ENCODE results near the gene TBCD. TPM values are rescaled to one million over a fixed set of nuclear protein-coding genes. Genes with fewer than 3 reads are reported as not detected.

Gene TBCD
- total and polyA plus RNA-seq, 4 donors: 56.3 to 140 (median 92.8) TPM

DNA sequence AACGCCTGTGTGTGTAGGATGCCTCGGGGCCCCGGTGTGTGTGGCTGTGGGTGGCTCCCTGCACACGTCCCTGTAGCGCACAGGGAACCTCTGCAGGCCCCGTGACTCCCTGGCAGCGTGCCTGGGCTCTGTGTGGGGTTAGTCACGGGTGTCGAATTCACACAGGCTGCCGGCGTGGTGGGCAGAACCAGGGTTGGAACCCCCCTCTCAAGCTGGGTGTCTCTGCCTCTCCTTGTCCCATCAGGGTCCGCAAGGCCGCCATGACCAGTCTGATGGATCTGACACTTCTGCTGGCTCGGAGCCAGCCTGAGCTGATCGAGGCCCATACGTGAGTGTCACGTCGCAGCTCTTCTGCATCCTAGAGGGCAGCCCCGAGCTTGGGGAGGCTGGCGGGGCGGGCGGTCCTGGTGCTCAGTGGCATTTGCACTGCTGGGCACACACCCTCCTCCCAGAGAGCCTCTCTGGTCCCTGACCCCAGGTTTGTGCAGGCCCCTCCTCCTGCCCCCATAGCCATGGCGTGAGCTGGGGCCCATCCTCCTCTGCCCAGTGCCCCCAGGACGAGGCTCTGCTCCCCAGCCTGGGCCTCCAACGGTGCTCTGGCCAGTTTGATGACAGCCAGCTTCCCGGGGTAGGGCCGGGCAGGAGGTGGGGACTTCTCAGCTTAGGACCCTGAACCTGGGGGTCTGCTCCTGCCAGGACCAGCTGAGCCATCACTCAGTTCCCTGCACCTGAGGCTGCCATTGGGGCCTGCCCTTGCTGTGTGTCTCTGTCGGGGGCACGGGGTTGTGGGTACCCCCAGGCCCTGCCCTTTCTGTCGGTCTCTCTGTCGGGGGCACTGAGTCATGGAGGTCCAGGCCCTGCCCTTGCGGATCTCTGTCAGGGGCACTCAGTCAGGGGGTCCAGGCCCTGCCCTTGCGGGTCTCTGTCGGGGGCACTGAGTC is 176.1 kb downstream of the TBCD start:
- H3K9me3 ChIP-seq (ENCODE audit: control insufficient read depth, insufficient read depth, low read length): no peaks in the 10 kb centered on the region
- DNase-seq (ENCODE audit: low read depth in 4 of 6, low spot score in 6 of 6): no peak
- H3K4me3 ChIP-seq (ENCODE audit: low read depth, low read length): no peak overlapping the region
- peaks cover 91% of the 10 kb centered on the region for H3K36me3 ChIP-seq (ENCODE audit: control insufficient read depth, insufficient read depth, low read length)
- 81% methylated on average over 34 of the region's 34 CpGs for WGBS (ENCODE audit: insufficient coverage)
- H3K27ac ChIP-seq (ENCODE audit: low read depth, low read length): no peak overlapping the region
- H3K27me3 ChIP-seq (ENCODE audit: control insufficient read depth, insufficient read depth, low read length): no peaks in the 10 kb centered on the region
- H3K4me1 ChIP-seq (ENCODE audit: control insufficient read depth, insufficient read depth, low read length): peaks cover 10% of the 10 kb centered on the region

DNA sequence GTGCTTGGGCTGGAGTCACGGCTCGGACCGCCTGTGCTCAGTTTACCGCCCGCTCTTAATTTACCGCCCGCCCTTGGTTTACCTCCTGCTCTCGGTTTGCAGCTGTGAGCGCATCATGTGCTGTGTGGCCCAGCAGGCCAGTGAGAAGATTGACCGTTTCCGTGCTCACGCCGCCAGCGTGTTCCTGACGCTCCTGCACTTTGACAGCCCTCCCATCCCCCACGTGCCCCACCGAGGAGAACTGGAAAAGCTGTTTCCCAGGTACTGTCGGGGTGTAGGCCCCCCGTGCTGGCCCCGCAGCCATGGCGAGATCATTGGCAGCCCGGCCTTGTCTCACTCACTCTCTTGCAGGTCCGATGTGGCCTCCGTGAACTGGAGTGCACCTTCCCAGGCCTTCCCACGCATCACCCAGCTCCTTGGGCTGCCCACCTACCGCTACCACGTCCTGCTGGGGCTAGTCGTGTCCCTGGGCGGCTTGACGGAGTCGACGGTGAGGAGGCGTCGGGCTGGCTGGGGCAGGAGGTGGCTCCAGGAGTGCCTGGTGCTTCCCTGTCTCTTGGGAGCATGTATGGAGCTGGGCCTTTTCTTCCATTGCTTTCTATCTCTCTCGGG is 177.3 kb downstream of the TBCD start:
- Histone ChIP-seq H3K27ac (ENCODE audit: low read depth, low read length) (no peak overlapping the region), H3K9me3 (ENCODE audit: control insufficient read depth, insufficient read depth, low read length) (no peaks in the 10 kb centered on the region), H3K27me3 (ENCODE audit: control insufficient read depth, insufficient read depth, low read length) (no peaks in the 10 kb centered on the region), H3K36me3 (ENCODE audit: control insufficient read depth, insufficient read depth, low read length) (peaks cover 92% of the 10 kb centered on the region), H3K4me1 (ENCODE audit: control insufficient read depth, insufficient read depth, low read length) (peaks cover 10% of the 10 kb centered on the region), H3K4me3 (ENCODE audit: low read depth, low read length) (no peak overlapping the region)
- 95% methylated on average over 34 of the region's 35 CpGs for WGBS (ENCODE audit: insufficient coverage)
- no peak for DNase-seq (ENCODE audit: low read depth in 4 of 6, low spot score in 6 of 6)

DNA sequence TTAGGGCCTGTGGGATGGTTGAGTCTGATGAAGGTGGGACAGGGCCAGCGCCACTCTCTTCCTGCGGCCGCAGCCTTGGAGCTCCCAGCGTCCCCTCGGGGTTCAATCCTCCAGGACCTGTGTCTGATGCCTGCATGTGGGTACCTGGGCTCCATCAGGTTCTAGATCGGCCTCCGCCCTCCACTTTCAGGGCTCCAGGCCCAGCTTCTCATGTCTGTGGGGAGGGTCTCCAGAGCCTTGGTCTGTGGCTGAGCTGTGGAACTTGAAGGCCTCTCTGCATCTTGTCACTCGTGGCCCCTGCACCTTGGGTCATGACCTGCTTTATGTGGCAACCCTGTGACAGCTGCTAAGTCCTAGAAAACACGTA is 177.8 kb downstream of the TBCD start:
- DNase-seq (ENCODE audit: low read depth in 4 of 6, low spot score in 6 of 6): no peak
- H3K9me3 ChIP-seq (ENCODE audit: control insufficient read depth, insufficient read depth, low read length): no peaks in the 10 kb centered on the region
- H3K4me3 ChIP-seq (ENCODE audit: low read depth, low read length): no peak overlapping the region
- H3K27ac ChIP-seq (ENCODE audit: low read depth, low read length): no peak overlapping the region
- H3K27me3 ChIP-seq (ENCODE audit: control insufficient read depth, insufficient read depth, low read length): no peaks in the 10 kb centered on the region
- peaks cover 10% of the 10 kb centered on the region for H3K4me1 ChIP-seq (ENCODE audit: control insufficient read depth, insufficient read depth, low read length)
- H3K36me3 ChIP-seq (ENCODE audit: control insufficient read depth, insufficient read depth, low read length): peaks cover 94% of the 10 kb centered on the region
- 98% methylated on average over 9 of the region's 9 CpGs for WGBS (ENCODE audit: insufficient coverage)

DNA sequence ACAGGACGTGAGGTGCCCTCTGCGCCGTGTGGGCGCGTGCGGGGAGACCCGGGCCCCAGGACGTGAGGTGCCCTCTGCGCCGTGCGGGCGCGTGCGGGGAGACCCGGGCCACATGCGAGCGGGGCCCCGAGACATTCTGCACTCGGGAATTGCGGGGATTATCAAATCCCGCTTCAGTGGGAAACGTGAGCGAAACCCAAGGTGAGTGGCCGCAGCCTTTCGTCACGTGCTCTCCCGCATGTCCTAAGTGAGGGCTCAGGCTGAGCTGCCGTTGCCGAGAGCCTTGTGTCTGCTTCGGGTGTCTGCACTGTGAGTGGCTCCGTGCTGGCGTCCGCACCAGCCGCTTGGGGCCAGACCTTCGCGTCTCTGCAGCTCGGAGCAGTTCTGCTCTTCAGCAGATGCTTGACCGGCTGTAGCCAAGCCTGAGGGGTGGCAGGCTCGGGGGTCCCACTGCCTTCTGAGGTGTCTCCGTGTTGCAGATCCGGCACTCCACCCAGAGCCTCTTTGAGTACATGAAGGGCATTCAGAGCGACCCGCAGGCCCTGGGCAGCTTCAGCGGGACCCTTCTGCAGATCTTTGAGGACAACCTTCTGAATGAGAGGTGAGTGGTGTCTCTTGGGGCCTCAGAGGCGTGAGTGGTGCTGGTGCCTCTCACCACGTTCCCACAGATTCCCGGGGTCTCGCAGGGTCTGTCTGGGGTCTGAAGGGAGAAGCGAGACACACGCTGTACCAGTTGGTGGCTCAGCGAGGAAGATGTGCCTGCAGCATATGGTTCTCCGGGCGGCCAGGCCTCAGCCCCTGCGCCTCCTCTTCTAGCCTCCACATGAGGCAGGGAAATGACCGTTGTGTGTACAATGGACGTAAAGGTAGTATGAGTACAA is 178.4 kb downstream of the TBCD start:
- 96% methylated on average over 56 of the region's 56 CpGs for WGBS (ENCODE audit: insufficient coverage)
- DNase-seq (ENCODE audit: low read depth in 4 of 6, low spot score in 6 of 6): no peak
- H3K9me3 ChIP-seq (ENCODE audit: control insufficient read depth, insufficient read depth, low read length): no peaks in the 10 kb centered on the region
- peaks cover 93% of the 10 kb centered on the region for H3K36me3 ChIP-seq (ENCODE audit: control insufficient read depth, insufficient read depth, low read length)
- H3K4me3 ChIP-seq (ENCODE audit: low read depth, low read length): no peak overlapping the region
- H3K27me3 ChIP-seq (ENCODE audit: control insufficient read depth, insufficient read depth, low read length): no peaks in the 10 kb centered on the region
- peaks cover 10% of the 10 kb centered on the region for H3K4me1 ChIP-seq (ENCODE audit: control insufficient read depth, insufficient read depth, low read length)
- no peak overlapping the region for H3K27ac ChIP-seq (ENCODE audit: low read depth, low read length)

DNA sequence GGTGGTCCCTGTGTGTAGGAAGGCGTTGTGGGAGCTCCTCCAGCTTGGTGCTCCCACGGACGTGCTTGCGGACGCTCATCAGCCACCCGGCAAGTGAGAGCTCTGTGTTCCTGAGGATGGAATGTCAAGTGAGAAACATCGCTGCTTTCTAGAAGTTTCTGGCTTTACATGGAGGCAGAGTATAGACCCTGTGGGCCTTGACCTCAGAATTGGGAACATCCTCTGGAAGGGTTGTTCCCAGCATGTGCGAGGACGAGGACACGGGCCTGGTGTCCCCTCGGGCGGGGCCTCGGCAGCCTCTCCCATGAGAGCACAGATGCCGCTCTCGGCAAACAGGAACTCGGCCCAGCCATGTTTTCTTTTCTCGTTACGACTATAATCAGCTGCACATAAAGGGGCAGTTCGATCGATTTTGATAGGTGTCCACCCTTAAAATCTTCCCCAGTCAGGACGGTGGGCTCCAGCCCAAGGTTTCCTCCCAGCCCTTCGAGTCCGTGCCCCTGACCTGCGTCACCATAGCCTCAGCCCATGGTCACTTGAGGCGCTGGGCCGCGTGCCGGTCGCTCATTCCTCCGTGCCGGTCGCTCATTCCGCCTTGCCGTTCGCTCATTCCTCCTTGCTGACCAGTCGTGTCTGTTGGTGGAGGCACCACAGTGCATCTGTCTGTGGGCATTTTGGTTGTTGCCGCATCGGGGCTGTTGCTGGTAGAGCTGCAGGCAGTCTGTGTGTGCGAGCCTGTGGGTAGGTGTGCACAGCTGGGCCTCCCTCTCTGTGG is 179.2 kb downstream of the TBCD start:
- H3K36me3 ChIP-seq (ENCODE audit: control insufficient read depth, insufficient read depth, low read length): peaks cover 92% of the 10 kb centered on the region

DNA sequence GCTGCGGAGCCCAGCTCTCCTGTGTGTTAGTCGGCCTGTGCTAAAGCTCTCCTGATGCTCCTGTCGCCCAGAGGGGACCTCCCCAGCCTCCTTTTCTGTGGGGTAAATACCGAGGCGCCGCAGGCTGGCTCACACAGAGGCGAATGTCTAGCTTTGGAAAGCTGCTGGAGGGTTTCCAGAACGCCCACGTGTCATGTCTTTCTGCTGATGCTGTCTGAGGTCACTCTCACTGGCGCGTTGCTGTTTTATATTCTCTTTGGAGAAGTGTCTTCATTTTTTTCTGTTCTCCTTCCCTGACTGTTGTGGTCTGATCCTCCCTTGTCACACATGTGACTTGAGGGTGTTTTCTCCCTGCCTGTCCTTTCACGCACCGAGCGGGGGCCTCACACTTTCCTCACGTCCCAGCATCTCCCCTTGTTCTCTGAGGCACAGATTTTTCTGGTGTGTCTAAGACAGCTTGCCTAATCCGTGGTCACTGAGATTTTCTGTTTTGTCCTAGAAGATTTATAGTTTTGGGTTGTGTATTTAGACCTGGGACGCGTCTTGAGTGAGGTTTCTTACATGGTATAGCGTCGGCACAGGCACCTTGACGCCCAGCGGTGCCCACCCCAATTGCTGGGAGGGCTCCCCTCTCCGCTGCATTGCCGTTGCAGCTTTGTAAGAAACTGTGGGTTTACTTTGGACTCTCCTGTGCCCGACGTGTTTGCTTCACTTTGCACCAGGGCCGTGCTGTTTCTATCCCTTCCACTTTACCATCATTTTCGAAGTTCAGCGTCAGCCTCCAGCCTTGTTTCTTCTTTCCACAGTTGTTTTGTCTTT is 180.0 kb downstream of the TBCD start:
- no peaks in the 10 kb centered on the region for H3K27me3 ChIP-seq (ENCODE audit: control insufficient read depth, insufficient read depth, low read length)
- H3K4me1 ChIP-seq (ENCODE audit: control insufficient read depth, insufficient read depth, low read length): peaks cover 18% of the 10 kb centered on the region
- H3K27ac ChIP-seq (ENCODE audit: low read depth, low read length): no peak overlapping the region
- peaks cover 92% of the 10 kb centered on the region for H3K36me3 ChIP-seq (ENCODE audit: control insufficient read depth, insufficient read depth, low read length)
- WGBS (ENCODE audit: insufficient coverage): 85% methylated on average over 22 of the region's 29 CpGs
- no peaks in the 10 kb centered on the region for H3K9me3 ChIP-seq (ENCODE audit: control insufficient read depth, insufficient read depth, low read length)
- H3K4me3 ChIP-seq (ENCODE audit: low read depth, low read length): no peak overlapping the region
- DNase-seq (ENCODE audit: low read depth in 4 of 6, low spot score in 6 of 6): peak in 2 of 6 donors; percentile 30 to 72

More for the DNA sequence above, 179.2 kb downstream of the TBCD start:
- Histone ChIP-seq H3K27ac (ENCODE audit: low read depth, low read length) (no peak overlapping the region), H3K4me1 (ENCODE audit: control insufficient read depth, insufficient read depth, low read length) (peaks cover 10% of the 10 kb centered on the region), H3K27me3 (ENCODE audit: control insufficient read depth, insufficient read depth, low read length) (no peaks in the 10 kb centered on the region), H3K4me3 (ENCODE audit: low read depth, low read length) (no peak overlapping the region), H3K9me3 (ENCODE audit: control insufficient read depth, insufficient read depth, low read length) (no peaks in the 10 kb centered on the region)
- WGBS (ENCODE audit: insufficient coverage): 96% methylated on average over 39 of the region's 39 CpGs
- no peak for DNase-seq (ENCODE audit: low read depth in 4 of 6, low spot score in 6 of 6)

DNA sequence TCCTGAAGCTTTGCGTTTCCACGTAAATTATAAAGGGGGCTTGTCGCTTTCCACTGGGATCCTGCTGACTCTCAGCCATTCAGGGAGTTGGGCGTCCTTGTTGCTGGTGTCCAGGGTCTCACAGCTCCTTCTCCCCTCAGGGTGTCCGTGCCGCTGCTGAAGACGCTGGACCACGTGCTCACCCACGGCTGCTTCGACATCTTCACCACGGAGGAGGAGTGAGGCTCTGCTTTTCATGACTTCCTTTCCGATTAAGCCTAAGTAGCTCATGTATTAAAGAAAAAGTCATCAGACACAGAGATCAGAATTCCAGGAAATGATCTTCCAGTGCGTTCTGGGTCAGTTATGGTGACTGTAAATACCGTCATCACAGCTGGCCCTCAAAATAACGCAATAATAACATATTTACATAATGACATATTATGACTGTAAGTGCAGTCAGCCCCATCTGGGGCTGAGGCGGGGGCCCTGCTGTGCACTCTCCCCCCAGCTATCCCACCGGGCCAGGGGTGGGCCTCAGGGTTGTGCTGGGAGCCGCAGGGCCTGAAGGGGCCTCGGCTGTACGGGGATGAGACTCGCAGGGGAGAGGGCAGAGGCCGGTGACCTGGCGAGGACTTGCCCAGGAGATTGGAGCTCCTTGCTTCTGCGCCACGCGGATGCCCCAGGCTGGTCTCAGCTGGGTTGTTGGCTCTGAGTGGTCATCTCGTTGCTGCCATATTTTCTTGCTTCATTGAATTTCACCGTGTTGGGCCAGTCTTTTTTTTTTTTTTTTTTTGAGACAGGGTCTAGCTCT is 180.8 kb downstream of the TBCD start:
- 87% methylated on average over 21 of the region's 28 CpGs for WGBS (ENCODE audit: insufficient coverage)
- peaks cover 24% of the 10 kb centered on the region for H3K4me1 ChIP-seq (ENCODE audit: control insufficient read depth, insufficient read depth, low read length)
- H3K9me3 ChIP-seq (ENCODE audit: control insufficient read depth, insufficient read depth, low read length): no peaks in the 10 kb centered on the region
- no peak overlapping the region for H3K27ac ChIP-seq (ENCODE audit: low read depth, low read length)
- peaks cover 92% of the 10 kb centered on the region for H3K36me3 ChIP-seq (ENCODE audit: control insufficient read depth, insufficient read depth, low read length)
- H3K4me3 ChIP-seq (ENCODE audit: low read depth, low read length): no peak overlapping the region
- DNase-seq (ENCODE audit: low read depth in 4 of 6, low spot score in 6 of 6): no peak
- H3K27me3 ChIP-seq (ENCODE audit: control insufficient read depth, insufficient read depth, low read length): no peaks in the 10 kb centered on the region

DNA sequence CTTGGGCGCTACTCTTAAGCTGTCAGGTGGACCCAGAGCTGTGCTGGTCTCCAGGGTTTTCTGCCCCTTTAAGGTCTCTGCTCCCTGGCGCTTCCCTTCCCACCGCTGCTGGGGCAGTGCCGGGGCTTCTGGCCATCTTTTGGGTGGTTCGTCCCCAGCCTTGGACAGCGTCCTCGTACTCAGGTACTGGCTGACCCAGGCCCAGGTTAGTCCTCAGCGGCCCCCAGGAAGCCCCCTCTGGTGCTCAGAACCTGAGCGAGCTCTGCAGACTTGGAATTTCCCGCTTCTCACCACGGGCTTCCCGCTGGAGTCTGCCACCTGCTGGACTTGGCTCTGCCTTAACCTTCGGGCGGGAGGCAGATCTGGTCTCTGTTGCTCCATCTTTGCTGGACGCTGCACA is 182.0 kb downstream of the TBCD start:
- WGBS (ENCODE audit: insufficient coverage): 86% methylated on average over 15 of the region's 15 CpGs
- H3K4me1 ChIP-seq (ENCODE audit: control insufficient read depth, insufficient read depth, low read length): peaks cover 34% of the 10 kb centered on the region
- no peaks in the 10 kb centered on the region for H3K9me3 ChIP-seq (ENCODE audit: control insufficient read depth, insufficient read depth, low read length)
- no peak overlapping the region for H3K27ac ChIP-seq (ENCODE audit: low read depth, low read length)
- DNase-seq (ENCODE audit: low read depth in 4 of 6, low spot score in 6 of 6): no peak
- H3K27me3 ChIP-seq (ENCODE audit: control insufficient read depth, insufficient read depth, low read length): no peaks in the 10 kb centered on the region
- peaks cover 89% of the 10 kb centered on the region for H3K36me3 ChIP-seq (ENCODE audit: control insufficient read depth, insufficient read depth, low read length)
- H3K4me3 ChIP-seq (ENCODE audit: low read depth, low read length): no peak overlapping the region
